HG03469 (cell line): ENCODE data around the gene KICS2.

ENCODE experiments used
- ATAC-seq: cut with Tn5 transposase; IDR thresholded peaks from one replicate; pipeline ENCODE4 v1.9.1; 2021; ENCODE audit warnings: mild to moderate bottlenecking, moderate library complexity, moderate number of reproducible peaks; ENCODE audit not compliant: unreplicated experiment

Gene KICS2

GRCh38 chr12:64175254-64175945 lies 46.7 kb downstream of the KICS2 start:
- ATAC-seq, result no peak

- ATAC-seq, result no peak
Observed at GRCh38 chr12:64173456-64173855, 48.6 kb downstream of the KICS2 start.
